NT2/D1 (cell line): ENCODE data around the gene UGGT2.

Experiments used
- DNase-seq: peaks from one replicate; pipeline ENCODE4 v3.0.0-alpha.2; 2011; ENCODE audit warnings: low read depth, low spot score
- H3K27me3 ChIP-seq: 2 replicates; pipeline ENCODE4 v1.6.0; 2011; ENCODE audit warnings: mild to moderate bottlenecking; ENCODE audit not compliant: insufficient read length, insufficient read depth
- H3K36me3 ChIP-seq: 2 replicates; pipeline ENCODE4 v1.6.1; 2011; ENCODE audit warnings: mild to moderate bottlenecking, low read length, mixed read lengths; ENCODE audit not compliant: insufficient read depth, insufficient read length
- H3K4me1 ChIP-seq: 2 replicates; pipeline ENCODE4 v1.5.1; 2011; ENCODE audit not compliant: insufficient read depth, insufficient read length
- H3K4me3 ChIP-seq: 2 replicates; pipeline ENCODE4 v1.5.1; 2011; ENCODE audit warnings: low read depth; ENCODE audit not compliant: insufficient read length
- H3K9ac ChIP-seq: 2 replicates; pipeline ENCODE4 v1.6.0; 2011; ENCODE audit warnings: low read depth; ENCODE audit not compliant: insufficient read length
- H3K9me3 ChIP-seq: 2 replicates; pipeline ENCODE4 v1.5.1; 2011; ENCODE audit warnings: mild to moderate bottlenecking, low read length; ENCODE audit not compliant: insufficient read depth
- SUZ12 ChIP-seq: IDR thresholded peaks from 2 replicates; pipeline ENCODE4 v1.6.1; 2011; ENCODE audit not compliant: insufficient read length, insufficient read depth; ENCODE audit errors: extremely low read depth
- YY1 ChIP-seq: IDR thresholded peaks from 2 replicates; pipeline ENCODE4 v1.6.1; 2011; ENCODE audit not compliant: insufficient read length, insufficient read depth
- ZNF274 ChIP-seq: IDR thresholded peaks from 2 replicates; pipeline ENCODE4 v1.6.1; 2011; ENCODE audit warnings: mild to moderate bottlenecking, low read depth, low read length

The UGGT2 gene

DNA sequence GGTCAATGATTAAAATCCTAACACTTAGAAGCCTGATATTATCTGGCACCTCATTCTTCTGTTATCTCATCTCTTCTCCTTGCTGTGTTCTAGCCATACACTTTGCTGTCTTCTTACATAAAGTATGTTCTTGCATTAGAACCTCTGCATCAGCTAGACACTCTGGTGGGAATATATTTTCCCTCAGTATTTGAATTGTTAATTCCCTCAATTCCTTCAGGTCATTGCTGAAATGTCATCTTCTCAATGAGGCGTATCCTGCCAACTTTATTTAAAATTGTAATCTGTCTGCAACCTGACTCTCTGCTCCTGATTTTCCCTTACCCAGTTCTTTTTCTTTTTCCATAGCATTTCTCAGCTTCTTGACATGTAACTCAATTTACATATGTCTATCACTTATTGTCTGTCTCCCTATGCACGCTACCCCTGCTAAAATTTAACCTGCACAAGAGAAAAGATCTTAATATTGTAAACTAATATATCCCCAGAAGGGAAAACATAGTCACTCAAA, 138.2 kb downstream of the UGGT2 start:
- no peak for TF ChIP-seq YY1
- no peak for TF ChIP-seq ZNF274
- no peak for TF ChIP-seq SUZ12
- no peak for DNase-seq
- Histone ChIP-seq H3K4me3 (no peak overlapping the region), H3K4me1 (no peaks in the 10 kb centered on the region), H3K36me3 (no peaks in the 10 kb centered on the region), H3K9ac (no peak overlapping the region), H3K9me3 (no peaks in the 10 kb centered on the region), H3K27me3 (no peaks in the 10 kb centered on the region)

DNA sequence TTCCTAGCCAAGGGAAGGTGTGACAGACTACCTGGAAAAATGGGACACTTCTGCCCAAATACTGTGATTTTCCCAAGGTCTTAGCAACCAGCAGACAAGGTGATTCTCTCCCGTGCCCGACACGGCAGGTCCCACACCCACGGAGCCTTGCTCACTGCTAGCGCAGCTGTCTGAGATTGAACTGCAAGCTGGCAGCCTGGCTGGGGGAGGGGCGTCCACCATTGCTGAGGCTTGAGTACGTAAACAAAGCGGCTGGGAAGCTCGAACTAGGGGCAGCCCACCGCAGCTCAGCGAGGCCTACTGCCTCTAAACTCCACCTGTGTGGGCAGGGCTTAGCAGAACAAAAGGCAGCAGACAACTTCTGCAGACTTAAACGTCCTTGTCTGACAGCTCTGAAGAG, 146.2 kb downstream of the UGGT2 start:
- no peaks in the 10 kb centered on the region for H3K9me3 ChIP-seq
- no peak for DNase-seq
- peaks cover 4% of the 10 kb centered on the region for H3K36me3 ChIP-seq
- TF ChIP-seq YY1, result no peak
- TF ChIP-seq ZNF274, result no peak
- TF ChIP-seq SUZ12, result no peak
- H3K9ac ChIP-seq, result no peak overlapping the region
- no peaks in the 10 kb centered on the region for H3K27me3 ChIP-seq
- H3K4me1 ChIP-seq, result no peaks in the 10 kb centered on the region
- no peak overlapping the region for H3K4me3 ChIP-seq

DNA sequence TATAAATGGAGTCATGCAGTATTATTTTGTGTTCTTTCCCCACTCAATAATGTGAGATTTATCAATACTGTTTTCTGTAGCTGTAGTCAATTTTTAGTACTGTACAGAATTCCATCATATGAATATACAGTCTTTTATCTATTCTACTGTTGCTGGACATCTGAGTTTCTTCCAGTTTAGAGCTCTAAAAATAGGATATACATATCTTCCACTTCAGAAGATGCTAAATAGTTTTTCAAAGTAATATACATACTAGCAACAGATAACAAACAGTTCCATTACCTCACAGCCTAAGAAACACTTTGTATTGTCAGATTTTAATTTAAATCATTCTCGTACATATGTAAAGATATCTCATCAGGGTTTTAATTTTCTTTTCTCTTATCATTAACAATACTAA, 149.6 kb downstream of the UGGT2 start:
- Histone ChIP-seq H3K4me1 (no peaks in the 10 kb centered on the region), H3K27me3 (no peaks in the 10 kb centered on the region), H3K9me3 (no peaks in the 10 kb centered on the region), H3K4me3 (no peak overlapping the region), H3K36me3 (peaks cover 9% of the 10 kb centered on the region), H3K9ac (no peak overlapping the region)
- TF ChIP-seq SUZ12 (no peak), YY1 (no peak), ZNF274 (no peak)
- DNase-seq, result no peak

DNA sequence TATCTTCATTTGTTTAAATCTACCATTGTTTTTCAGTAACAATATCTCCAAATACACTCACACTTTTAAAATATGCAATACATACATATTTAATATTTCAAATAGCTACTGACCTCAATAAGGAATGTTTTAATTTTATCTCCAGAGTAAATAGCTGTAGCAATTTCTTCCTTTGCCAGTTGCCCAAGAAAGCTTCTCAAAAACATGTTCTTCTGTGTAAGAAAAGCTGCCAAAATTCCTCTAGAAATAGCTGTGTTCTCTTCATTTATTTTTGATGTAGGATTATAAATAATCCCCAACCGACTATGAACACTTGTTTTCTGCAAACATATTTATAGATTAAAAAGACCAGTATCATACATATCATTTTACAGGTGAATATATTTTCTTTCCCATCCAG, 150.5 kb downstream of the UGGT2 start:
- TF ChIP-seq ZNF274, result no peak
- Histone ChIP-seq H3K27me3 (no peaks in the 10 kb centered on the region), H3K4me3 (no peak overlapping the region), H3K4me1 (no peaks in the 10 kb centered on the region), H3K36me3 (peaks cover 9% of the 10 kb centered on the region), H3K9ac (no peak overlapping the region), H3K9me3 (no peaks in the 10 kb centered on the region)
- no peak for DNase-seq

DNA sequence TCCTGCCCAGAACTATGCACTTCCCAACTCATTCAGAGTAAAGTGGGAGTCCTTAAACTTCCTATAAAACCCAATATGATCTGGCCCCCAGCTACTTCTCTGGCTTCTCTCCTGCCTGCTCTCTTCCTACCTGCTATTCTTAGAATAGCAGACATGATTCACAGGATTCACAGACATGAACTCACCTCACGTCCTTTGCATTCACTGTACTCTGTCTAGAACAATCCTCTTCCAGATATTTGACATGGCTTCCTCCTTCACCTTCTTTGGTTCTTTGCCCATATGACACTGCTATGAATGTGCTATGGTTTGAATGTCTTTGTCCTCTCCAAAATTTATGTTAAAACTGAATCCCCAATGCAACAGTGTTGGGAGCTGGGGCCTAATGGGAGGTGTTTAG, 154.9 kb downstream of the UGGT2 start:
- no peak for DNase-seq
- Histone ChIP-seq H3K4me3 (no peak overlapping the region), H3K27me3 (no peaks in the 10 kb centered on the region), H3K9ac (no peak overlapping the region), H3K36me3 (peaks cover 6% of the 10 kb centered on the region), H3K9me3 (no peaks in the 10 kb centered on the region), H3K4me1 (no peaks in the 10 kb centered on the region)
- no peak for TF ChIP-seq ZNF274
- TF ChIP-seq SUZ12, result no peak
- TF ChIP-seq YY1, result no peak

DNA sequence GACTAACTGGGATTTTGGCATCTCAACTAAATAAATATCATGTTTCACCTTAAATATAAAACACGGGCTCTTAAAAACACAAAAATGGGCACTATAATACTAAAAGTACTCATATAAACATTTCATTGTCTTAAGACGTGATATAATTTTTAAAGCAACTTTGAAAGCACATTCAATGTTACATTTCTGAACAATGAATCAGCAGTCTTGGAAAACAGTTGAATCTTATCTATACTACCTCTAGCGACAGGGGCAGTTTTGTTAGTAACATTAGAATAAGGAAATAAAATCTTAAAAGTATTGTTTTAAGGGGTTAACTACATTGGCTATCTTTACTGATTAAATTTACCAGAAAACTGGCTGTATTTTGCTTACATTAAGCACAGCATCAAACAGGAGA, 156.9 kb downstream of the UGGT2 start:
- Histone ChIP-seq H3K27me3 (no peaks in the 10 kb centered on the region), H3K36me3 (peaks cover 6% of the 10 kb centered on the region), H3K4me1 (no peaks in the 10 kb centered on the region), H3K4me3 (no peak overlapping the region), H3K9me3 (no peaks in the 10 kb centered on the region), H3K9ac (no peak overlapping the region)
- DNase-seq, result no peak
- TF ChIP-seq ZNF274, result no peak
- no peak for TF ChIP-seq SUZ12
- TF ChIP-seq YY1, result no peak

DNA sequence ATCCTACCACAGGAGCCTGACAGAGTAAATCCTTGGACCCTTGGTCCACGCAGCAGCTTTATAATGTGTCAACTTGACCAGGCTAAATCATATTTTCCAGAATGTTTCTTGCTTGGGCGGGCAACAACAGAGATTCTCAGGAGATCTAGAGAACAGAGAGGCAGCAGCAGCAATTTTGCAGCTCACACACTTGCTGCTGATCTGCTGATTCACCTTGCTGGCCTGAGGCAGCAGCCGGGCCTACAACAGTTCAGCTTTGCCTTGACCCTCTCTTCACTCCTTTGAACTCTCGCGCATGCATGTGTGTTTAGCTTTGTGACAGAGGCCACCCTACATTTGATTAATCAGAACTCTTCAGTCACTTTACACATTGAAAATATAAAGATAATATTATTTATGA, 159.3 kb downstream of the UGGT2 start:
- DNase-seq, result no peak
- H3K4me1 ChIP-seq, result no peaks in the 10 kb centered on the region
- no peak overlapping the region for H3K4me3 ChIP-seq
- H3K36me3 ChIP-seq, result no peaks in the 10 kb centered on the region
- no peaks in the 10 kb centered on the region for H3K9me3 ChIP-seq
- no peaks in the 10 kb centered on the region for H3K27me3 ChIP-seq
- H3K9ac ChIP-seq, result no peak overlapping the region
- no peak for TF ChIP-seq ZNF274

DNA sequence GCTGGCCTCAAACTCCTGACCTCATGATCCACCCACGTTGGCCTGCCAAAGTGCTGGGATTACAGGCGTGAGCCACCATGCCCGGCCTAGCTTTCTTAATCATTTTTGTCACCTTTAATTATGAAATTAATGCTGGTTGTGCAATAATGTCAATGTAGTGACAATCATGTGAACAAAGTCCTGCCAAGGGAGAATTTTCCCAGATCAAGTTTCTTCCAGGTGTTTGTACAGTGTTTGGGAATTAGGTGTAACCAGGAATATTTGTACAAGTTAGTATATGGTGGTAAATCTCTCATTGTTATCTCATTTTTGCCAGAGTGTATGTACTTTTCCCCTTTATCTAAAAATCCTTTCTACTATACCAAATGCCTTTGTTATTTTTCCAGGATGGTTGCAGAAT, 171.1 kb downstream of the UGGT2 start:
- H3K9ac ChIP-seq, result no peak overlapping the region
- H3K4me3 ChIP-seq, result no peak overlapping the region
- DNase-seq, result no peak
- H3K4me1 ChIP-seq, result no peaks in the 10 kb centered on the region
- peaks cover 7% of the 10 kb centered on the region for H3K36me3 ChIP-seq
- TF ChIP-seq YY1, result no peak
- TF ChIP-seq ZNF274, result no peak
- TF ChIP-seq SUZ12, result no peak
- no peaks in the 10 kb centered on the region for H3K27me3 ChIP-seq
- no peaks in the 10 kb centered on the region for H3K9me3 ChIP-seq
